GM12864 (cell line): ENCODE measurements around the gene APCDD1L.

Source experiments
- DNase-seq: peaks from one replicate; pipeline ENCODE4 v3.0.0-alpha.2; 2011; ENCODE audit warnings: low read depth
- H3K4me3 ChIP-seq: 2 replicates; pipeline ENCODE4 v1.5.1; 2011; ENCODE audit warnings: mild to moderate bottlenecking, low read depth, low read length, control low read depth
- CTCF ChIP-seq: IDR thresholded peaks from 2 replicates; pipeline ENCODE4 v1.5.1; 2011; ENCODE audit warnings: low read depth, mild to moderate bottlenecking, moderate library complexity, low read length, control low read depth, inconsistent platforms; ENCODE audit errors: missing control alignments

The APCDD1L gene

GRCh38 chr20:58521763-58522162 lies 6.6 kb upstream of the APCDD1L start:
- DNase-seq = no peak

GRCh38 chr20:58519940-58520712 lies 4.9 kb upstream of the APCDD1L start:
- no peak for TF ChIP-seq CTCF
- H3K4me3 ChIP-seq = no peak overlapping the region
- no peak for DNase-seq

More at GRCh38 chr20:58521763-58522162, 6.6 kb upstream of the APCDD1L start:
- H3K4me3 ChIP-seq = no peak overlapping the region
- no peak for TF ChIP-seq CTCF

DNA sequence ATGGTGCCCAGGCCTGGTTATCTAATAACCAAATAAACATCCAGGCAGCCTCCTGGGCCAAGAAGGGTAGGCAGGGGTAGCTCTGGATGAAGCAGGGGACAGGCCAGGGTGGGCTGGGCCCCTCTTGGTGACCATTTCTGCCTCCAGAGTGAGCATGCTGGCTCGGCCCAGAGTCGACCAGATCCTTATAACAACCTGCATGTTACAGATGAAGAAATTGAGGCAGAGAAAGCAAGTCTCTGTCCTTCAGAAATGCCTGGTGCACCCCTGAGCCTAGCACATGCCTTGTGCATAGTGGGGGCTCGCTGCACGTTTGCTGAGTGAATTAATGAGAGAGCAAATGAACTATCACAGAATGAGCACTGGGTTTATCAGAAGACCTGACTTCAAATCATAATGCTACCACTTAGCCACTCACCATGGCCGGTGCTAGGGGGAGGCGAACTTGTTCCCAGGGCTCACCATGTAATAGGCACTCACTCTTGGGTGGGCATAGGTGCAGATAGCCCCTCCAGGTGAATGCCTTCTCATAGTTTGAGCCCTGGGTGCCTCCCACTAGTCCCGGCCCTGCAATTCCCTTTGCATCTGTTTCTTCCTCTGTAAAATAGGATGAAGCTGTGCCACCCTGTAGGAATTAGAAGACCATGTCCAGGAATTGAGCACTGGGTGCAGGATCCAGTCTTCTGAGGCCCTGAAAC lies 3.8 kb upstream of the APCDD1L start:
- no peak overlapping the region for H3K4me3 ChIP-seq
- no peak for TF ChIP-seq CTCF
- no peak for DNase-seq

GRCh38 chr20:58518387-58518786 lies 3.2 kb upstream of the APCDD1L start:
- no peak overlapping the region for H3K4me3 ChIP-seq
- TF ChIP-seq CTCF = no peak
- no peak for DNase-seq

- DNase-seq = no peak
- no peak for TF ChIP-seq CTCF
Observed at GRCh38 chr20:58514321-58515232, 622 bp downstream of the APCDD1L start.

GRCh38 chr20:58513580-58514285 lies 1.5 kb downstream of the APCDD1L start:
- no peak for TF ChIP-seq CTCF
- no peak overlapping the region for H3K4me3 ChIP-seq
- DNase-seq = no peak

More at GRCh38 chr20:58514321-58515232, 622 bp downstream of the APCDD1L start:
- H3K4me3 ChIP-seq = no peak overlapping the region
